Muscle layer of duodenum (tissue), 2 donors: ENCODE results near the gene PAFAH1B2.
"Not testable (repeated sequence)": the region's sequence is repeated elsewhere in the genome, so short reads cannot be mapped to it uniquely, and the experiment has no call there.

Experiments
- H3K27ac ChIP-seq: one replicate; pipeline ENCODE4 v1.7.0; 2013; ENCODE audit warnings: mild to moderate bottlenecking, low read length
- H3K27me3 ChIP-seq: one replicate; pipeline ENCODE4 v1.7.0; 2013; ENCODE audit warnings: low read depth, mild to moderate bottlenecking, control low read depth, low read length
- H3K36me3 ChIP-seq, 2 donors: one replicate each; pipeline ENCODE4 v1.7.0; 2013; ENCODE audit warnings: low read length in 2 of 2, control low read depth in 1 of 2, mild to moderate bottlenecking in 1 of 2; ENCODE audit not compliant: insufficient read depth in 2 of 2, control insufficient read depth in 1 of 2
- H3K4me1 ChIP-seq, 2 donors: one replicate each; pipeline ENCODE4 v1.7.0; 2013; ENCODE audit warnings: low read length in 2 of 2, mild to moderate bottlenecking in 2 of 2, control low read depth in 1 of 2, moderate library complexity in 1 of 2; ENCODE audit not compliant: insufficient read depth in 2 of 2, control insufficient read depth in 1 of 2
- H3K4me3 ChIP-seq, 2 donors: one replicate each; pipeline ENCODE4 v1.7.0; 2013; ENCODE audit warnings: low read length in 2 of 2, low read depth in 1 of 2, mild to moderate bottlenecking in 1 of 2
- H3K9me3 ChIP-seq, 2 donors: one replicate each; pipeline ENCODE4 v1.7.0; 2013; ENCODE audit warnings: low read length in 2 of 2, control low read depth in 1 of 2, mild to moderate bottlenecking in 1 of 2; ENCODE audit not compliant: control insufficient read depth in 1 of 2
- donor health status: healthy.

Gene PAFAH1B2

DNA sequence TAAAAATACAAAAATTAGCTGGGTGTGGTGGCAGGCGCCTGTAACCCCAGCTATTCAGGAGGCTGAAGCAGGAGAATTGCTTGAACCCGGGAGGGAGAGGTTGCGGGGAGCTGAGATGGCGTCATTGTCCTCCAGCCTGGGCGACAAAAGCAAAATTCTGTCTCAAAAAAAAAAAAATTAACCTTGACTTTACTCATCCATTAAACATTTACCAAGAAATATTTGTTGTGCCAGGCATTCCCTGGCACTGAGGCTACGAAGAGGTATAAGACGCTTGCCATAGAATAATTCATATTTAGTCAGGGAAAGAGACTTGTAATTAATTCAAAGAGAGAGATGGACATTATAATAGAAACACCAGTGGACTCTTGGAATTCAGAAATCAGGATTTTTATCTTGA is 13.2 kb upstream of the PAFAH1B2 start:
- no peaks in the 10 kb centered on the region for H3K9me3 ChIP-seq
- no peaks in the 10 kb centered on the region for H3K27me3 ChIP-seq

DNA sequence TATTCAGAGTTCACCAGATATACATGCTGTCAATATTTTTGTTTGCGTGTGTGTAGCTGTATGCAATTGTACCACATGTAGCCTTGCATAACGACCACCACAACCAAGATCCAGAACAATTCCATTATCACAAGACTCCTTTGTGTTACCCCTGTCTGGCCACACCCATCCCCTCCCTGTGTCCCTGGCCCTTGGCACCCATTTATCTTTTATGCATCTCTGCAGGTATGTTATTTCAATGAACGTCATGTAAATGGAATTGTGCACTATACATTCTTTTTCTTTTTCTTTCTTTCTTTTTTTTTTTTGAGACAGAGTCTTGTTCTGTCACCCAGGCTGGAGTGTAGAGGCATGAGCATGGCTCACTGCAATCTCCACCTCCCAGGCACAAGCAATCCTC is 9.7 kb upstream of the PAFAH1B2 start:
- H3K4me1 ChIP-seq: no peaks in the 10 kb centered on the region
- H3K9me3 ChIP-seq: no peaks in the 10 kb centered on the region
- no peaks in the 10 kb centered on the region for H3K27me3 ChIP-seq
- no peak overlapping the region for H3K27ac ChIP-seq
- no peaks in the 10 kb centered on the region for H3K36me3 ChIP-seq
- H3K4me3 ChIP-seq: no peak overlapping the region

More for the DNA sequence above, 13.2 kb upstream of the PAFAH1B2 start:
- Histone ChIP-seq H3K27ac (no peak overlapping the region), H3K4me1 (no peaks in the 10 kb centered on the region), H3K4me3 (no peak overlapping the region), H3K36me3 (no peaks in the 10 kb centered on the region)

DNA sequence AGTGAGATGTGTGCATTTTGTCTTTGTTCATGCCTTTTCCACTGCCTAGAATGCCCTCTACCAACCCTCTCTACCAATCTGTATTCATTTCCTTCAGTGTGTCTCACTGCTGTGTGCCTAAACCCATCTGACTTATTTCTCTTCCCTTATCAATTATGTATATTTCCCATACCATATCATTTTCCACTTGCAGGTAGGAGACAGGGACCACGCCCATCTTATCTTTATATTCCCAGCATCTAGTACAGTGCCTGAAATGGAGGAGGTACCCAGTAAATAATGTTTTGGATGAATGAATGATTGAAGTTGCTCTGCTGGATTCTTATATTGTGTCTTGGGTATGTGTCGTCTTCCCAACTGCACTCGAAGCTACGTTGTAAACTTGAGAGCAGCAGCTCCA is 9.1 kb upstream of the PAFAH1B2 start:
- not testable (repeated sequence) for H3K4me3 ChIP-seq, H3K9me3 ChIP-seq, H3K27ac ChIP-seq, H3K4me1 ChIP-seq, H3K27me3 ChIP-seq, H3K36me3 ChIP-seq

DNA sequence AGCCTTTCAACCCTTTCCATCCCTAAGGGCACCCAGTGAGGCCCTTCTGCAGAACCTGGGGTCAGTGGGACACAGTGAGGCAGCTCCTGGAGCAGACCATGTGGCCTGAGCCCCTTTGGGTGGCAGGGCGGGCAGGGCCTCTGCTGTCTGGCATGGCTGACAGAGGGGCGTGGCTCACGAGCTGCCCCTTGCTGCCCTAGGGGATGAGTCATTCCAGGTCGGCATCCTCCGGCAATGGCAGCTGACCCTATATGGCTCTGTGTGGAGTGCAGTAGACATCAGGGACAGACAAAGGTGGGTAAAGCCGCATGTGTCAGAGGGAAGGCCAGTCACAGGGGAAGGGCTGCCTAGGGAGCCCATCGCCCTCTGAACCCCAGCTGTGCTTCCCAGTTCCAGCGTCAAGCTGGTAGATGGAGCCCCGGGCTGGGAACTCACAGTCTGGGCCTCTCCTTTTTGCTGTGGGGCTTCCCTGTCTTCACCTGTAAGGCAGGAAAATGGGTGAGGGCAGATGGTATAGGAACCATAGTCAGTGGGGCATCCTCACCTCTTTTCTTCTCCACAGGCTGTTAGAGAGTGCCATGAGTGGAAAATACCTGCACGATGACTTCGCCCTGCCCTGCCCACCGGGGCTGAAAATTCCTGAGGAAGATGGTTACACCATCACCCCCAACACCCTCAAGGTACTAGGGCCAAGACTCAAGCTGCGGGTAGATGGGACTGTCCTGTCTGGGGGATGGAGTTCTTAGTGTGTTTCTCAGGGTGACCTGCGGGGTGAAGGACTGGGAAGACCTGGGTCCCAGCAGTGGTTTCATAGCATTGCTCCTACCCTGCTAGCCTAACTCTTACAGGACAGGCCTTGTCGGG is 6.6 kb upstream of the PAFAH1B2 start:
- H3K4me1 ChIP-seq, H3K4me3 ChIP-seq, H3K27ac ChIP-seq, H3K27me3 ChIP-seq, H3K9me3 ChIP-seq, H3K36me3 ChIP-seq: not testable (repeated sequence)

- Histone ChIP-seq H3K27me3 (no peaks in the 10 kb centered on the region), H3K9me3 (no peaks in the 10 kb centered on the region), H3K36me3 (peaks cover 0 to 11% of the 10 kb centered on the region in 2 donors), H3K27ac (peak overlapping the region; percentile 79), H3K4me3 (peak overlapping the region; percentile 85 to 89), H3K4me1 (peaks cover 6 to 22% of the 10 kb centered on the region in 2 donors)
Measured at GRCh38 chr11:117143390-117143789, 697 bp upstream of the PAFAH1B2 start.

DNA sequence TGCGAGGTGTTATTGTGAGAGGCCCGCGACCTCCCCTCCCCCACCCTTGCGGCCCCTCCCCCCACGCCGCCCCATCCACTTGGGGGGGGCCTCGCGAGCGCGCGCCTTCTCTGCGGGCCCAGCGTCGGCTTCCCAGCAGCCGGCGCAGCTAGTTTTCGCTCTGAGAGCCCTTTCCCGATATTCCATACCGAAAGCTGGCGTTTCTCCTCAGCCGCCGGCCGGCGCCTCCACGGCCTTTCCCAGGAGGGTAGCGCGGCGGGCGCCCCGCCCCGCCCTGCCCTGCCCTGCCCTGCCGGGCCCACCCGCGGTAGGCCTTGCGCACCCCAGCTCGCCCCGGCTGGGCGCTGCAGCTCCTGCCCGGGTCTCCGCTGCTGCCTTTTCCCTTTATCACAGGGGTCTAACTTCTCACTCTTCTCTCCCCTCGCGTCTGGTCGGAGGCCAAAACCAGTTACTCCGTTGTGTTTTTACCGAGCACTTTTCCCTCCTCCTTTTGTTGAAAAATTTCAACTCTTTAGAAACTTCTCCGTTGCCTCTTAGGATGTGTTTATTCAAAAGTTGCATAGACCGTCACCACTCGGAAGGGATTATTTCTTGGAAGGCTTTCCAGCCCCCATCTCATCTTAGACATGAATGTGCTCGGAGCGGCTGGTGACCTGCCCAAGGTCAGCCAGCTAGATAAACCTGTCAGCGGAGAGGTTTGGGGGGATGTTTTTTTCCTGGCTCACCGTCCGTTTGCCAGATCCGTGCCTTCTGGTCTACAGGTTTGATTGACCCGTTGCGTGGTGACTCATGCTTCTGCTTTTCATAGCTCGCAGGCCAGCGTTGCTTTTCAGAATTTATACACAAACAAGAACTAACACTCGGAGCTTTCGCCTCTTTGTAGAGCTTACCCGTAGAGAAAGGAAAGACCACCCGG is 648 bp downstream of the PAFAH1B2 start:
- peak overlapping the region; percentile 79 for H3K27ac ChIP-seq
- peaks cover 6 to 22% of the 10 kb centered on the region in 2 donors for H3K4me1 ChIP-seq
- H3K27me3 ChIP-seq: no peaks in the 10 kb centered on the region
- peak overlapping the region; percentile 85 to 89 for H3K4me3 ChIP-seq
- H3K9me3 ChIP-seq: no peaks in the 10 kb centered on the region
- H3K36me3 ChIP-seq: peaks cover 0 to 11% of the 10 kb centered on the region in 2 donors

DNA sequence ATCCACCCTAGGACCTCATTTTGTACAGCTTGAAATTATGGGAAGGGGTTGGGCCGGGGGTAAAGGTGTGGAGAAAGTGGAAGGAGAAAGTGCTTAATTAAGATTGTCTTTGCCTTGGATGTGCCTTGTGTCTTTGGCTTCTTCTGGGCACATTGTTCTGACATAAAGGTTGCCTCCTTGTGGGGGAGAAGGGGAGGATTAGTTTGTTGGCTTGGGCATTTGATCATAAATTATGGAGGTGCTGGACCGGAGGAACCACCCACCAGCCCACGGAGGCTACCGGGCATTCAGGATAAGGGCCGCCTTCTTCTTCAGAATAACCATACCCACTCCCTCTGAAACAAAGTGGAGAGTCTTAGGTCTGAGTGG is 1.3 kb downstream of the PAFAH1B2 start:
- H3K27ac ChIP-seq: peak overlapping the region; percentile 79
- peaks cover 0 to 11% of the 10 kb centered on the region in 2 donors for H3K36me3 ChIP-seq
- peak overlapping the region; percentile 85 to 89 for H3K4me3 ChIP-seq
- H3K9me3 ChIP-seq: no peaks in the 10 kb centered on the region
- H3K4me1 ChIP-seq: peaks cover 6 to 26% of the 10 kb centered on the region in 2 donors
- no peaks in the 10 kb centered on the region for H3K27me3 ChIP-seq

GRCh38 chr11:117146521-117146920 is 2.4 kb downstream of the PAFAH1B2 start:
- H3K4me3 ChIP-seq: no peak overlapping the region
- H3K9me3 ChIP-seq: no peaks in the 10 kb centered on the region
- peaks cover 6 to 26% of the 10 kb centered on the region in 2 donors for H3K4me1 ChIP-seq
- H3K36me3 ChIP-seq: peaks cover 0 to 11% of the 10 kb centered on the region in 2 donors
- no peak overlapping the region for H3K27ac ChIP-seq
- H3K27me3 ChIP-seq: no peaks in the 10 kb centered on the region

- H3K36me3 ChIP-seq: peaks cover 0 to 7% of the 10 kb centered on the region in 2 donors
Measured at GRCh38 chr11:117152066-117152465, 8.0 kb downstream of the PAFAH1B2 start.

GRCh38 chr11:117154468-117154867 is 10.4 kb downstream of the PAFAH1B2 start:
- Histone ChIP-seq H3K27ac (no peak overlapping the region), H3K9me3 (no peaks in the 10 kb centered on the region), H3K4me1 (peaks cover 0 to 8% of the 10 kb centered on the region in 2 donors), H3K4me3 (no peak overlapping the region), H3K27me3 (no peaks in the 10 kb centered on the region), H3K36me3 (peaks cover 0 to 7% of the 10 kb centered on the region in 2 donors)

More at GRCh38 chr11:117152066-117152465, 8.0 kb downstream of the PAFAH1B2 start:
- no peak overlapping the region for H3K27ac ChIP-seq
- no peaks in the 10 kb centered on the region for H3K27me3 ChIP-seq
- no peaks in the 10 kb centered on the region for H3K9me3 ChIP-seq
- H3K4me1 ChIP-seq: peaks cover 0 to 16% of the 10 kb centered on the region in 2 donors
- H3K4me3 ChIP-seq: no peak overlapping the region

DNA sequence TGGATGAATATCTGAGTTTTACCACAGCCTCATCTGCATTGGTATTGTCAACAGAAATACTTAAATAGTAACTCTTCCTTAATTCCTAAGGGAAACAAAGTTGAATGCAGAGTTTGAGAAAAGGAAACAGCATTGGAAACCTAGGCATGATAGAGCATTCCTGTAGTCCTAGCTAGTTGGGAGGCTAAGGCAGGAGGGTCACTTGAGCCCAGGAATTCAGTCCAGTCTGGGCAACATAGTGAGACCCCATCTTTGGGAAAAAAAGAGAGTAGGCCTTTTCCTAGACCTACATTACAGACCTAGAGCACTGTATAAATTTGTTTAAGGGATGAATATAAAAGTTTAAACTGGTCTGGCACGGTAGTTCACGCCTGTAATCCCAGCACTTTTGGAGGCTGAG is 13.4 kb downstream of the PAFAH1B2 start:
- H3K27me3 ChIP-seq: no peaks in the 10 kb centered on the region
- H3K4me1 ChIP-seq: no peaks in the 10 kb centered on the region
- H3K4me3 ChIP-seq: no peak overlapping the region
- H3K9me3 ChIP-seq: no peaks in the 10 kb centered on the region
- H3K36me3 ChIP-seq: peaks cover 8 to 22% of the 10 kb centered on the region in 2 donors
- no peak overlapping the region for H3K27ac ChIP-seq
